H1 (cell line): Measurements from ENCODE around the gene BAIAP2L2. TPM values are rescaled to one million over a fixed set of nuclear protein-coding genes. Genes with fewer than 3 reads are reported as not detected.

Experiments used
- CTCF ChIA-PET: fragments of 300-600 bp; sonication (Branson Sonifier 250); formaldehyde crosslinking; loops from one replicate; lab custom pipeline; 2021; ENCODE audit not compliant: partially characterized antibody; lab: Charles Lee
- POLR2A ChIA-PET: fragments of 300-600 bp; sonication (Branson Sonifier 250); formaldehyde crosslinking; loops from one replicate; lab custom pipeline; 2021; ENCODE audit warnings: inconsistent platforms; ENCODE audit not compliant: partially characterized antibody; lab: Charles Lee
- DNase-seq, 2 experiments: peaks; one replicate each; pipeline versions ENCODE4 v3.0.0 to v3.0.0-alpha.2; 2010 to 2022; ENCODE audit warnings: low spot score in 2 of 2, low read depth in 1 of 2, mixed read lengths in 1 of 2
- FAIRE-seq: peaks from 2 replicates; lab custom pipeline; 2011; peaks lifted over from hg19 to GRCh38; lab: Jason Lieb, UNC
- H2AFZ ChIP-seq: 2 replicates; pipeline ENCODE4 v1.8.1; 2012; ENCODE audit warnings: low read length, inconsistent platforms
- H2AK5ac ChIP-seq: 2 replicates; pipeline ENCODE4 v1.6.1; 2013; ENCODE audit warnings: low read depth, low read length
- H2BK120ac ChIP-seq: replicated peaks from 2 replicates; pipeline ENCODE3; 2013; ENCODE audit warnings: low read depth, low read length, inconsistent platforms
- H2BK12ac ChIP-seq: 2 replicates; pipeline ENCODE4 v1.6.1; 2013; ENCODE audit warnings: low read depth, low read length
- H2BK15ac ChIP-seq: 2 replicates; pipeline ENCODE4 v1.6.1; 2013; ENCODE audit warnings: low read length
- H2BK20ac ChIP-seq: 2 replicates; pipeline ENCODE4 v1.6.1; 2013; ENCODE audit warnings: low read length
- H2BK5ac ChIP-seq: 2 replicates; pipeline ENCODE4 v1.6.1; 2013; ENCODE audit warnings: low read depth, low read length
- H3K14ac ChIP-seq: 2 replicates; pipeline ENCODE4 v1.6.1; 2013; ENCODE audit warnings: inconsistent platforms; ENCODE audit not compliant: insufficient read length
- H3K18ac ChIP-seq: 2 replicates; pipeline ENCODE4 v1.6.1; 2013; ENCODE audit warnings: low read length; ENCODE audit errors: extremely low read depth
- H3K23ac ChIP-seq: 2 replicates; pipeline ENCODE4 v1.6.1; 2013; ENCODE audit warnings: inconsistent platforms; ENCODE audit not compliant: insufficient read length
- H3K23me2 ChIP-seq: 2 replicates; pipeline ENCODE4 v1.6.1; 2013; ENCODE audit warnings: low read depth, low read length
- H3K27ac ChIP-seq: 2 replicates; pipeline ENCODE4 v1.6.1; 2011; ENCODE audit warnings: low read depth, low read length, inconsistent platforms
- H3K27me3 ChIP-seq, 4 experiments: replicated peaks in 1 of 4; 1 replicate in 1 of 4; 2 replicates in 3 of 4; pipeline versions ENCODE4 v1.6.1 to v1.8.1; 2011 to 2013; ENCODE audit warnings: low read length in 3 of 4, mild to moderate bottlenecking in 3 of 4, inconsistent platforms in 2 of 4, mixed read lengths in 2 of 4, moderate library complexity in 1 of 4; ENCODE audit not compliant: control insufficient read depth in 3 of 4, insufficient read depth in 3 of 4; ENCODE audit errors: extremely low read depth in 1 of 4
- H3K36me3 ChIP-seq, 4 experiments: 2 replicates each; pipeline versions ENCODE4 v1.6.1 to v1.8.1; 2011 to 2013; ENCODE audit warnings: mild to moderate bottlenecking in 4 of 4, low read length in 3 of 4, moderate library complexity in 2 of 4, control low read depth in 1 of 4, inconsistent platforms in 1 of 4; ENCODE audit not compliant: insufficient read depth in 4 of 4, control insufficient read depth in 2 of 4
- H3K4ac ChIP-seq: replicated peaks from 2 replicates; pipeline ENCODE3; 2013; ENCODE audit warnings: low read length, low read depth, mixed read lengths, inconsistent platforms; ENCODE audit not compliant: insufficient read length
- H3K4me1 ChIP-seq, 4 experiments: replicated peaks in 1 of 4; 1 replicate in 1 of 4; 2 replicates in 3 of 4; pipeline versions ENCODE4 v1.6.1 to v1.8.1; 2011 to 2013; ENCODE audit warnings: low read length in 3 of 4, inconsistent platforms in 2 of 4, mixed read lengths in 1 of 4; ENCODE audit not compliant: insufficient read depth in 4 of 4, control insufficient read depth in 3 of 4
- H3K4me2 ChIP-seq, 2 experiments: 2 replicates each; pipeline versions ENCODE4 v1.6.1 to v1.8.1; 2011 to 2013; ENCODE audit warnings: low read depth in 2 of 2, low read length in 2 of 2, control low read depth in 1 of 2, inconsistent platforms in 1 of 2, mild to moderate bottlenecking in 1 of 2; ENCODE audit not compliant: insufficient read depth in 1 of 2
- H3K4me3 ChIP-seq, 4 experiments: fragments of 200-600, 300-600 bp in 1 of 4; sonication (generic), shearing (Covaris generic), sonication (Bioruptor Twin) in 1 of 4; 2 replicates each; pipeline versions ENCODE4 v1.5.1 to v1.8.1; 2011 to 2016; ENCODE audit warnings: low read length in 4 of 4, low read depth in 3 of 4, control low read depth in 2 of 4, inconsistent platforms in 2 of 4, mild to moderate bottlenecking in 2 of 4, mixed read lengths in 1 of 4, moderate library complexity in 1 of 4; ENCODE audit not compliant: insufficient read depth in 2 of 4; ENCODE audit errors: extremely low read depth in 1 of 4
- H3K56ac ChIP-seq: replicated peaks from 2 replicates; pipeline ENCODE3; 2013; ENCODE audit warnings: low read depth, mild to moderate bottlenecking, mixed read lengths, low read length, inconsistent platforms; ENCODE audit not compliant: insufficient read length
- H3K79me1 ChIP-seq: 2 replicates; pipeline ENCODE4 v1.6.1; 2013; ENCODE audit warnings: low read depth, low read length, control low read depth
- H3K79me2 ChIP-seq, 2 experiments: 2 replicates each; pipeline versions ENCODE4 v1.6.1 to v1.8.1; 2012 to 2013; ENCODE audit warnings: low read length in 2 of 2, mild to moderate bottlenecking in 2 of 2, inconsistent platforms in 1 of 2; ENCODE audit not compliant: insufficient read depth in 2 of 2, control insufficient read depth in 1 of 2
- H3K9ac ChIP-seq, 4 experiments: replicated peaks in 1 of 4; 1 replicate in 1 of 4; 2 replicates in 3 of 4; pipeline versions ENCODE4 v1.6.1 to v1.8.1; 2011 to 2013; ENCODE audit warnings: low read depth in 3 of 4, low read length in 3 of 4, control low read depth in 2 of 4, mild to moderate bottlenecking in 2 of 4, moderate library complexity in 2 of 4, inconsistent platforms in 1 of 4; ENCODE audit errors: extremely low read depth in 1 of 4
- H3K9me3 ChIP-seq, 2 experiments: 2 replicates each; pipeline versions ENCODE4 v1.6.1 to v1.8.1; 2012 to 2013; ENCODE audit warnings: mild to moderate bottlenecking in 2 of 2, moderate library complexity in 2 of 2, control low read depth in 1 of 2, inconsistent platforms in 1 of 2, low read depth in 1 of 2, low read length in 1 of 2, mixed read lengths in 1 of 2; ENCODE audit not compliant: insufficient read depth in 2 of 2
- H4K20me1 ChIP-seq, 2 experiments: replicated peaks in 1 of 2; 2 replicates each; pipeline versions ENCODE3 to v1.8.1; 2011 to 2013; ENCODE audit warnings: inconsistent platforms in 2 of 2, low read length in 2 of 2, mild to moderate bottlenecking in 1 of 2; ENCODE audit not compliant: insufficient read depth in 2 of 2, control insufficient read depth in 1 of 2
- H4K5ac ChIP-seq: 2 replicates; pipeline ENCODE4 v1.6.1; 2013; ENCODE audit warnings: low read length, low read depth, mixed read lengths, inconsistent platforms; ENCODE audit not compliant: insufficient read length
- H4K8ac ChIP-seq: 2 replicates; pipeline ENCODE4 v1.8.0; 2013; ENCODE audit warnings: mild to moderate bottlenecking, moderate library complexity, low read length, inconsistent platforms; ENCODE audit not compliant: insufficient read depth; ENCODE audit errors: extremely low read depth
- H4K91ac ChIP-seq: replicated peaks from 2 replicates; pipeline ENCODE3; 2013; ENCODE audit warnings: low read length, mixed read lengths, inconsistent platforms; ENCODE audit not compliant: insufficient read length
- BACH1 ChIP-seq: IDR thresholded peaks from 2 replicates; pipeline ENCODE4 v1.6.1; 2012; ENCODE audit warnings: low read length, improper control_type of control experiment
- EGR1 ChIP-seq: IDR thresholded peaks from 2 replicates; pipeline ENCODE4 v1.6.1; 2011; ENCODE audit warnings: low read depth, low read length, borderline replicate concordance
- EZH2 ChIP-seq: fragments of 200-600 bp; sonication (generic); IDR thresholded peaks from 2 replicates; pipeline ENCODE4 v1.7.1; 2012; ENCODE audit warnings: low read depth, mild to moderate bottlenecking, moderate library complexity, low read length, inconsistent platforms; ENCODE audit not compliant: severe bottlenecking
- HDAC2 ChIP-seq, 2 experiments: fragments of 300-600 bp in 1 of 2; sonication (generic) in 1 of 2; IDR thresholded peaks; 2 replicates each; pipeline ENCODE4 v1.6.1; 2011 to 2012; ENCODE audit warnings: low read depth in 2 of 2, low read length in 2 of 2, mild to moderate bottlenecking in 2 of 2, moderate library complexity in 2 of 2, borderline replicate concordance in 1 of 2, inconsistent platforms in 1 of 2
- RBBP5 ChIP-seq: IDR thresholded peaks from 2 replicates; pipeline ENCODE4 v1.7.1; 2012; ENCODE audit warnings: low read depth, mild to moderate bottlenecking, inconsistent platforms, low read length, moderate library complexity, borderline replicate concordance
- RXRA ChIP-seq: IDR thresholded peaks from 2 replicates; pipeline ENCODE4 v1.6.1; 2011; ENCODE audit warnings: low read depth, mild to moderate bottlenecking, low read length, moderate library complexity; ENCODE audit not compliant: insufficient read depth
- SRF ChIP-seq: IDR thresholded peaks from 2 replicates; pipeline ENCODE4 v1.6.1; 2011; ENCODE audit warnings: mild to moderate bottlenecking, low read depth, low read length, moderate library complexity
- SUZ12 ChIP-seq: fragments of 200-600 bp; sonication (generic); IDR thresholded peaks from 2 replicates; pipeline ENCODE4 v1.6.1; 2012; ENCODE audit warnings: mild to moderate bottlenecking, inconsistent platforms, low read length, moderate library complexity, mixed read lengths
- TAF1 ChIP-seq: IDR thresholded peaks from 2 replicates; pipeline ENCODE4 v1.6.1; 2011; ENCODE audit warnings: mild to moderate bottlenecking, low read depth, low read length
- TEAD4 ChIP-seq: IDR thresholded peaks from 2 replicates; pipeline ENCODE4 v1.6.1; 2012; ENCODE audit warnings: low read depth, low read length, inconsistent platforms, mixed read lengths
- WGBS, 2 experiments: shearing (Covaris generic) in 1 of 2; methylation state at CpG; one replicate each; pipeline versions ENCODE4 v1.1.6 to v1.1.7; 2013 to 2015; ENCODE audit warnings: low lambda C conversion rate in 2 of 2, mixed read lengths in 2 of 2, inconsistent platforms in 1 of 2, low coverage in 1 of 2, missing lambda C conversion rate in 1 of 2; ENCODE audit not compliant: insufficient replicate concordance in 2 of 2, insufficient coverage in 1 of 2, insufficient read length in 1 of 2; ENCODE audit errors: extremely low coverage in 1 of 2, missing lambda C conversion rate in 1 of 2; 5-methylcytosine and 5-hydroxymethylcytosine counted together
- polyA plus RNA-seq, 7 experiments: library from polyadenylated mRNA; depleted of rRNA in 3 of 7; stranded (reverse) in 5 of 7; unstranded in 2 of 7; fragments of >200 nt in 5 of 7; fragments of 200-250 nt in 2 of 7; gene quantifications; 1 replicate in 5 of 7; 2 replicates in 1 of 7; 4 replicates in 1 of 7; pipeline versions ENCODE4 v1.2.1 to v1.2.3, GENCODE V29; 2011 to 2013; ENCODE audit warnings: missing spikeins in 2 of 7, mixed read lengths in 2 of 7
- total RNA-seq: library from RNA; stranded (reverse); fragmentation: NEBNext Ultra II Directional; extraction: Animal tissue kit (Norgen Biotek cat#: 25700); gene quantifications from 2 replicates; pipeline ENCODE4 v1.2.1, GENCODE V29; 2021

BAIAP2L2 gene
- total and polyA plus RNA-seq, 2 of the 8 experiments (the other 6 are each of a cell fraction or from before 2014, with no cell fraction given): 5.4 to 10.0 TPM

- POLR2A ChIA-PET: interaction anchor here (0.6 to 1.2 kb wide), 5 partner anchors 8 to 165 kb away, joined by 3 to 5 read pairs (median 4); partner anchors contain the start of gene PICK1
- no peak for DNase-seq
- H3K27ac ChIP-seq: no peak overlapping the region
- no peaks in the 10 kb centered on the region for H3K79me2 ChIP-seq
- H3K14ac ChIP-seq: no peak overlapping the region
- no peak overlapping the region for H2AK5ac ChIP-seq
- no peaks in the 10 kb centered on the region for H3K23me2 ChIP-seq
- no peak overlapping the region for H3K4me2 ChIP-seq
- no peak overlapping the region for H3K56ac ChIP-seq
- H3K4me3 ChIP-seq: no peak overlapping the region
- H3K9me3 ChIP-seq: no peaks in the 10 kb centered on the region
- H2BK15ac ChIP-seq: no peak overlapping the region
- H2BK20ac ChIP-seq: no peak overlapping the region
- no peak overlapping the region for H3K4ac ChIP-seq
- no peak overlapping the region for H3K23ac ChIP-seq
- H4K5ac ChIP-seq: no peak overlapping the region
- H2BK120ac ChIP-seq: no peak overlapping the region
- H2AFZ ChIP-seq: no peak overlapping the region
- H3K36me3 ChIP-seq: peaks cover 3 to 13% (median 8%) of the 10 kb centered on the region in 4 experiments; a peak in 7 of 8 replicates
- no peaks in the 10 kb centered on the region for H3K79me1 ChIP-seq
- H4K8ac ChIP-seq: no peak overlapping the region
- H4K91ac ChIP-seq: no peak overlapping the region
- H3K4me1 ChIP-seq: no peaks in the 10 kb centered on the region
- H2BK5ac ChIP-seq: no peak overlapping the region; the same call in 1 of the 2 replicates
- no peaks in the 10 kb centered on the region for H3K27me3 ChIP-seq
- peaks cover 0 to 6% of the 10 kb centered on the region in 2 experiments for H4K20me1 ChIP-seq
- FAIRE-seq: no peak
- CTCF ChIA-PET: interaction anchor here (0.8 to 12.5 kb wide), 14 partner anchors 8 to 167 kb away, joined by 3 to 264 read pairs (median 4); partner anchors contain the start of genes BAIAP2L2, PICK1 and SLC16A8
- no peak overlapping the region for H2BK12ac ChIP-seq
- H3K18ac ChIP-seq: no peak overlapping the region
- H3K9ac ChIP-seq: no peak overlapping the region
- 95% methylated on average over 25 of the region's 25 CpGs; no CpG with 5 or more reads in 1 of the 2 experiments for WGBS, 2 experiments
- TF ChIP-seq EGR1 (no peak), SUZ12 (no peak), TEAD4 (no peak), RXRA (no peak), TAF1 (no peak), SRF (no peak), EZH2 (no peak), BACH1 (no peak), RBBP5 (no peak), HDAC2 (IDR thresholded peaks at IDR 0.05; ENCODE audit: borderline replicate concordance in 1 of 2, low read depth in 2 of 2, low read length in 2 of 2) (no peak)
These were observed 37.9 kb downstream of the BAIAP2L2 start for GRCh38 chr22:38072322-38073149.
